Left lung (tissue), 10 donors: ENCODE measurements around the gene HSPA12A. TPM values are rescaled to one million over a fixed set of nuclear protein-coding genes. Genes with fewer than 3 reads are reported as not detected.

Experiments used
- ATAC-seq: fragments of 200-7000 bp; cut with Tn5 transposase; one replicate; pipeline ENCODE4 v1.9.1; 2020; ENCODE audit warnings: moderate library complexity
- DNase-seq, 4 donors: peaks; one replicate each; pipeline ENCODE4 v3.0.0-alpha.2; 2013 to 2020
- H3K27ac ChIP-seq, 2 donors: fragments of 200-600 bp; sonication (generic) in 1 of 2; one replicate each; pipeline versions ENCODE4 v1.5.0 to v1.8.0; 2020 to 2021
- H3K27me3 ChIP-seq, 2 donors: fragments of 200-600 bp; sonication (generic) in 1 of 2; one replicate each; pipeline versions ENCODE4 v1.5.0 to v1.8.0; 2020 to 2021
- H3K36me3 ChIP-seq, 2 donors: fragments of 200-600 bp; sonication (generic) in 1 of 2; one replicate each; pipeline versions ENCODE4 v1.5.0 to v1.8.0; 2020 to 2021
- H3K4me1 ChIP-seq, 2 donors: fragments of 200-600 bp; one replicate each; pipeline ENCODE4 v1.8.0; 2021
- H3K4me3 ChIP-seq, 2 donors: fragments of 200-600 bp; sonication (generic) in 1 of 2; one replicate each; pipeline versions ENCODE4 v1.5.0 to v1.8.0; 2020 to 2021; ENCODE audit warnings: mild to moderate bottlenecking in 1 of 2
- H3K9me3 ChIP-seq, 2 donors: fragments of 200-600 bp; sonication (generic) in 1 of 2; one replicate each; pipeline versions ENCODE4 v1.5.0 to v1.8.0; 2020 to 2021
- CTCF ChIP-seq, 2 donors: fragments of 200-600 bp; sonication (generic) in 1 of 2; IDR thresholded peaks; one replicate each; pipeline versions ENCODE4 v1.5.0 to v1.8.0; 2021; ENCODE audit warnings: antibody characterized with exemption in 2 of 2
- intact Hi-C, 2 donors: fragments of 100-400 bp; cut with DNase I; formaldehyde crosslinking; loops; one replicate each; pipeline versions ENCODE4 v1.11.2 to v1.14.2; 2022
- polyA plus RNA-seq, 6 donors: library from polyadenylated mRNA; unstranded; fragments of 120-200 nt; gene quantifications; one replicate each; pipeline ENCODE4 v1.2.1, GENCODE V29; 2013; ENCODE audit not compliant: insufficient read length in 6 of 6
- total RNA-seq, 2 donors: library from RNA; stranded (reverse); fragmentation: NEBNext Ultra II Directional; extraction: Animal tissue kit (Norgen Biotek cat#: 25700); gene quantifications; one replicate each; pipeline ENCODE4 v1.2.1, GENCODE V29; 2021
- donor health status: DM: no; HTN: yes; CAD: no.
- donor health status: DM: no; HTN: no; CAD: no.

The HSPA12A gene
- total and polyA plus RNA-seq, 8 donors, result 9.1 to 13.5 (median 12.0) TPM

GRCh38 chr10:116669832-116670644 lies 72.3 kb downstream of the HSPA12A start:
- no peak overlapping the region for H3K27ac ChIP-seq
- no peak for TF ChIP-seq CTCF (IDR thresholded peaks at IDR 0.05)
- no peaks in the 10 kb centered on the region for H3K36me3 ChIP-seq
- ATAC-seq, result peak; percentile 90
- H3K4me1 ChIP-seq, result no peaks in the 10 kb centered on the region
- intact Hi-C loops, result no loop called here
- H3K9me3 ChIP-seq, result no peaks in the 10 kb centered on the region
- no peak overlapping the region for H3K4me3 ChIP-seq
- DNase-seq, result peak in 1 of 4 donors; percentile 57
- peaks cover 0 to 40% of the 10 kb centered on the region in 2 donors for H3K27me3 ChIP-seq

GRCh38 chr10:116669080-116669479 lies 73.3 kb downstream of the HSPA12A start:
- DNase-seq (no peak), ATAC-seq (no peak)
- H3K36me3 ChIP-seq, result no peaks in the 10 kb centered on the region
- no peak overlapping the region for H3K4me3 ChIP-seq
- no peaks in the 10 kb centered on the region for H3K9me3 ChIP-seq
- H3K4me1 ChIP-seq, result no peaks in the 10 kb centered on the region
- H3K27me3 ChIP-seq, result peaks cover 0 to 40% of the 10 kb centered on the region in 2 donors
- no peak overlapping the region for H3K27ac ChIP-seq
- intact Hi-C loops, result no loop called here
- TF ChIP-seq CTCF (IDR thresholded peaks at IDR 0.05), result no peak

- no peak for ATAC-seq
- intact Hi-C loops, result no loop called here
- TF ChIP-seq CTCF (IDR thresholded peaks at IDR 0.05), result no peak
These were observed 73.9 kb downstream of the HSPA12A start for GRCh38 chr10:116668446-116668845.

GRCh38 chr10:116668018-116668417 lies 74.3 kb downstream of the HSPA12A start:
- TF ChIP-seq CTCF (IDR thresholded peaks at IDR 0.05), result no peak

More at GRCh38 chr10:116668446-116668845, 73.9 kb downstream of the HSPA12A start:
- Histone ChIP-seq H3K4me1 (no peaks in the 10 kb centered on the region), H3K27ac (no peak overlapping the region), H3K36me3 (no peaks in the 10 kb centered on the region), H3K27me3 (peaks cover 0 to 40% of the 10 kb centered on the region in 2 donors), H3K9me3 (no peaks in the 10 kb centered on the region), H3K4me3 (no peak overlapping the region)
- DNase-seq, result no peak

GRCh38 chr10:116667484-116667883 lies 74.9 kb downstream of the HSPA12A start:
- Histone ChIP-seq H3K27ac (no peak overlapping the region), H3K4me3 (no peak overlapping the region), H3K9me3 (no peaks in the 10 kb centered on the region), H3K4me1 (no peaks in the 10 kb centered on the region), H3K27me3 (peaks cover 0 to 35% of the 10 kb centered on the region in 2 donors), H3K36me3 (no peaks in the 10 kb centered on the region)
- no peak for DNase-seq
- intact Hi-C loops, result no loop called here
- TF ChIP-seq CTCF (IDR thresholded peaks at IDR 0.05), result no peak
- ATAC-seq, result no peak

More at GRCh38 chr10:116668018-116668417, 74.3 kb downstream of the HSPA12A start:
- H3K9me3 ChIP-seq, result no peaks in the 10 kb centered on the region
- intact Hi-C loops, result no loop called here
- no peaks in the 10 kb centered on the region for H3K36me3 ChIP-seq
- no peak overlapping the region for H3K4me3 ChIP-seq
- H3K4me1 ChIP-seq, result no peaks in the 10 kb centered on the region
- no peak for DNase-seq
- no peak for ATAC-seq
- peaks cover 0 to 37% of the 10 kb centered on the region in 2 donors for H3K27me3 ChIP-seq
- no peak overlapping the region for H3K27ac ChIP-seq
